Sigmoid colon (tissue), 7 donors: ENCODE results near the gene BIN1. TPM values are rescaled to one million over a fixed set of nuclear protein-coding genes. Genes with fewer than 3 reads are reported as not detected.

Experiments
- DNase-seq: peaks from one replicate; pipeline ENCODE4 v3.0.0-alpha.2; 2019
- H3K27ac ChIP-seq, 4 donors: fragments of 200-600 bp; sonication (generic); one replicate each; pipeline ENCODE4 v1.5.1; 2016 to 2019; ENCODE audit warnings: mild to moderate bottlenecking in 1 of 4
- H3K27me3 ChIP-seq, 3 donors: fragments of 200-600 bp; sonication (generic); one replicate each; pipeline ENCODE4 v1.5.1; 2019; ENCODE audit warnings: mild to moderate bottlenecking in 1 of 3
- H3K36me3 ChIP-seq, 4 donors: fragments of 200-600 bp; sonication (generic); one replicate each; pipeline ENCODE4 v1.5.1; 2016 to 2019
- H3K4me1 ChIP-seq, 4 donors: fragments of 200-600 bp; sonication (generic); one replicate each; pipeline ENCODE4 v1.5.1; 2017 to 2019
- H3K4me3 ChIP-seq, 4 donors: fragments of 200-600 bp; sonication (generic); one replicate each; pipeline ENCODE4 v1.5.1; 2017 to 2019; ENCODE audit warnings: mild to moderate bottlenecking in 2 of 4, moderate library complexity in 1 of 4
- H3K9me3 ChIP-seq, 4 donors: fragments of 200-600 bp in 3 of 4; sonication (generic) in 3 of 4; one replicate each; pipeline versions ENCODE4 v1.5.1 to v1.6.1; 2013 to 2019
- EP300 ChIP-seq, 4 donors: sonication (generic); formaldehyde crosslinking; IDR thresholded peaks; one replicate each; pipeline ENCODE4 v1.6.1; 2017; ENCODE audit warnings: antibody characterized with exemption in 4 of 4
- POLR2A ChIP-seq, 2 donors: fragments of 450-650 bp; IDR thresholded peaks; one replicate each; pipeline ENCODE4 v1.6.1; 2016; ENCODE audit warnings: antibody characterized with exemption in 2 of 2, mild to moderate bottlenecking in 2 of 2, moderate library complexity in 2 of 2
- POLR2AphosphoS5 ChIP-seq, 4 donors: sonication (generic); formaldehyde crosslinking; IDR thresholded peaks; one replicate each; pipeline ENCODE4 v1.6.1; 2017; ENCODE audit warnings: antibody characterized with exemption in 4 of 4
- WGBS, 2 donors: extraction: QIAGEN DNeasy Blood & Tissue Kit; methylation state at CpG; one replicate each; pipeline ENCODE4 v1.1.7; 2013; 5-methylcytosine and 5-hydroxymethylcytosine counted together
- intact Hi-C: fragments of 100-400 bp; cut with DNase I; formaldehyde crosslinking; loops from one replicate; pipeline ENCODE4 v1.15.1; 2023
- polyA plus RNA-seq, 3 donors: library from polyadenylated mRNA; stranded (reverse); fragments of 200-250 nt; gene quantifications; one replicate each; pipeline ENCODE4 v1.2.3, GENCODE V29; 2013
- total RNA-seq, 4 donors: library from RNA; depleted of rRNA; stranded (reverse); fragments of >200 nt; gene quantifications; one replicate each; pipeline ENCODE4 v1.1.0, GENCODE V29; 2016
- TF ChIP-seq, protein P1 (sequence below), 4 experiments: fragments of 450-650 bp in 3 of 4; fragments of 200-600 bp in 1 of 4; IDR thresholded peaks; one replicate each; pipeline ENCODE4 v1.5.1; 2016 to 2019; ENCODE audit warnings: antibody characterized with exemption in 4 of 4, mild to moderate bottlenecking in 3 of 4, moderate library complexity in 2 of 4
- donor health status: healthy with polysubstance abuse.
- donor health status: Bipolar disorder and iron deficiency.
- donor health status: healthy.

Gene BIN1
- total and polyA plus RNA-seq, 7 donors, result 20.3 to 57.9 (median 38.2) TPM

GRCh38 chr2:127085317-127085681 is 21.7 kb downstream of the BIN1 start:
- TF ChIP-seq, protein P1, sequence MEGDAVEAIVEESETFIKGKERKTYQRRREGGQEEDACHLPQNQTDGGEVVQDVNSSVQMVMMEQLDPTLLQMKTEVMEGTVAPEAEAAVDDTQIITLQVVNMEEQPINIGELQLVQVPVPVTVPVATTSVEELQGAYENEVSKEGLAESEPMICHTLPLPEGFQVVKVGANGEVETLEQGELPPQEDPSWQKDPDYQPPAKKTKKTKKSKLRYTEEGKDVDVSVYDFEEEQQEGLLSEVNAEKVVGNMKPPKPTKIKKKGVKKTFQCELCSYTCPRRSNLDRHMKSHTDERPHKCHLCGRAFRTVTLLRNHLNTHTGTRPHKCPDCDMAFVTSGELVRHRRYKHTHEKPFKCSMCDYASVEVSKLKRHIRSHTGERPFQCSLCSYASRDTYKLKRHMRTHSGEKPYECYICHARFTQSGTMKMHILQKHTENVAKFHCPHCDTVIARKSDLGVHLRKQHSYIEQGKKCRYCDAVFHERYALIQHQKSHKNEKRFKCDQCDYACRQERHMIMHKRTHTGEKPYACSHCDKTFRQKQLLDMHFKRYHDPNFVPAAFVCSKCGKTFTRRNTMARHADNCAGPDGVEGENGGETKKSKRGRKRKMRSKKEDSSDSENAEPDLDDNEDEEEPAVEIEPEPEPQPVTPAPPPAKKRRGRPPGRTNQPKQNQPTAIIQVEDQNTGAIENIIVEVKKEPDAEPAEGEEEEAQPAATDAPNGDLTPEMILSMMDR (IDR thresholded peaks at IDR 0.05), result no peak
- TF ChIP-seq POLR2A (IDR thresholded peaks at IDR 0.05) (no peak), EP300 (IDR thresholded peaks at IDR 0.05) (no peak), POLR2AphosphoS5 (IDR thresholded peaks at IDR 0.05) (no peak)
- Histone ChIP-seq H3K36me3 (no peaks in the 10 kb centered on the region), H3K9me3 (no peaks in the 10 kb centered on the region), H3K27me3 (no peaks in the 10 kb centered on the region), H3K4me3 (no peak overlapping the region), H3K27ac (peak overlapping the region; percentile 58 to 77 (median 66)), H3K4me1 (peaks cover 0 to 60% (median 53%) of the 10 kb centered on the region in 4 donors)
- 34 to 41% methylated on average over 9 of the region's 9 CpGs for WGBS, 2 donors
- no peak for DNase-seq
- intact Hi-C loops, result no loop called here

- H3K9me3 ChIP-seq, result no peaks in the 10 kb centered on the region
- H3K27me3 ChIP-seq, result no peaks in the 10 kb centered on the region
- no peak for TF ChIP-seq EP300 (IDR thresholded peaks at IDR 0.05)
- TF ChIP-seq, protein P1 (IDR thresholded peaks at IDR 0.05), result no peak
- TF ChIP-seq POLR2A (IDR thresholded peaks at IDR 0.05), result no peak
- no peak for TF ChIP-seq POLR2AphosphoS5 (IDR thresholded peaks at IDR 0.05)
- H3K36me3 ChIP-seq, result no peaks in the 10 kb centered on the region
- peak overlapping the region; percentile 58 to 77 (median 66) for H3K27ac ChIP-seq
- no peak overlapping the region for H3K4me3 ChIP-seq
- WGBS, 2 donors, result 33 to 40% methylated on average over 12 of the region's 12 CpGs
- intact Hi-C loops, result no loop called here
- DNase-seq, result no peak
- H3K4me1 ChIP-seq, result peaks cover 0 to 60% (median 53%) of the 10 kb centered on the region in 4 donors
Observed at GRCh38 chr2:127084611-127085316, 22.2 kb downstream of the BIN1 start.

DNA sequence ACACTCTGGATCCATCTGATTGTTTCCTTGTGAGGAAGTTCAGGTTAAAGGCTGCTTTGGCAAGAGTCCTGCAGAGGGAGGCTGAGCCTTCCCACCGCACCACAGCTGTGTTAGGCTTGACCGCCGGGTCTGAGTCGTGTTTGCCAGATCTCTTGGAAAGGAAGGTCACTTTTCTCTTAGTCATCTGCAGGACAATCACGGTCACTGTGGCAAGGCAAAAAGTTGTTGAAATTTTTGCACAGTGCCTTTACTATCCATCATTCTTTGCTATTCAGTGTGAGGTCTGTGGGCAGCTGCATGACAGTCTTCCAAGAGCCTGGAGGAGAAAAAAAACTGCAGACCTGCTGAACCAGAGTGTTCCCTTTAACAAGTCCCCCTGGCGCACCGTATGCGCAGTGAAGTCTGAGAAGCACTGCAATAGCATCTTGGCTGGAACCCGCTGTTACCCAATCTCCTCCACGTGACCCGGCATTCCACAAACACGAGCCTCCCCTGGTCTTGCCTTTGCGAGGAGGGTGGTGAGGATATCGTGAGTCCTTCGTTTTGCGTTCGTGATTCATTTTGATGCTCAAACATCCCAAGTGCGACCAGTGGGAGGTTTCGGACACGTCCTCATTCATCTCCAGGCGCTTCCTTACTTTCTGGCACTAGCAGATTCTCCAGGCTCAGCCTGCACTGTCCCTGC is 23.0 kb downstream of the BIN1 start:
- peak; percentile 96 for DNase-seq
- no peaks in the 10 kb centered on the region for H3K27me3 ChIP-seq
- no peaks in the 10 kb centered on the region for H3K9me3 ChIP-seq
- intact Hi-C loops, result no loop called here
- WGBS, 2 donors, result 78 to 80% methylated on average over 21 of the region's 21 CpGs
- TF ChIP-seq, protein P1 (IDR thresholded peaks at IDR 0.05), result no peak
- TF ChIP-seq EP300 (IDR thresholded peaks at IDR 0.05), result peak in 1 of 4 donors; percentile 54
- TF ChIP-seq POLR2AphosphoS5 (IDR thresholded peaks at IDR 0.05), result peak; percentile 45 to 82 (median 56)
- peak overlapping the region; percentile 58 to 77 (median 66) for H3K27ac ChIP-seq
- H3K4me3 ChIP-seq, result no peak overlapping the region
- peaks cover 0 to 60% (median 53%) of the 10 kb centered on the region in 4 donors for H3K4me1 ChIP-seq
- H3K36me3 ChIP-seq, result no peaks in the 10 kb centered on the region

GRCh38 chr2:127082974-127083373 is 24.0 kb downstream of the BIN1 start:
- H3K36me3 ChIP-seq, result no peaks in the 10 kb centered on the region
- WGBS, 2 donors, result 87 to 88% methylated on average over 8 of the region's 8 CpGs
- intact Hi-C loops, result no loop called here
- peaks cover 0 to 63% (median 58%) of the 10 kb centered on the region in 4 donors for H3K4me1 ChIP-seq
- H3K9me3 ChIP-seq, result no peaks in the 10 kb centered on the region
- H3K4me3 ChIP-seq, result no peak overlapping the region
- no peak for DNase-seq
- H3K27me3 ChIP-seq, result no peaks in the 10 kb centered on the region
- TF ChIP-seq, protein P1 (IDR thresholded peaks at IDR 0.05), result no peak
- TF ChIP-seq EP300 (IDR thresholded peaks at IDR 0.05) (no peak), POLR2A (IDR thresholded peaks at IDR 0.05) (no peak), POLR2AphosphoS5 (IDR thresholded peaks at IDR 0.05) (no peak)
- H3K27ac ChIP-seq, result peak overlapping the region in 3 of 4 donors; percentile 59 to 77 (median 73)
